Right kidney (tissue), 1 donor: ENCODE results near the gene KLF6.

Experiments
- DNase-seq: peaks from one replicate; pipeline ENCODE4 v3.0.0-alpha.2; 2016

KLF6 gene

DNA sequence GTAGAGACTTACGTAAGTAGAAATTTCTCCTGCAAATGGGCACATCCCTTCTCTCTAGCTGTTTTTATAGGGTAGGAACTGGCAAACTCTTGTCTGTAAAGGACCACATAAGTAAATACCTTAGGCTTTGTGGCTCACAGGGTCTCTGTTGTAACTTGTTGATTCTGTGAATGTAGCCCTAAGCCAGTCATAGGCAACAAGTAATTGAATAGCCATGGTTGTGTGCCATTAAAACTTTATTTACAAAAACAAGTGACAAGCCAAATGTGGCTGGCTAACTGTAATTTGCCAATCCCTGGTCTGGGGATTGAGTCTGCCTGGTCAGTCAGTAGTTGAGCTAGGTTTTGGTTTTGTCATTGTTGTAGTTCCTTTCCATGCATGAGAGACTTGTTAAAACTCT lies 5.3 kb upstream of the KLF6 start:
- DNase-seq = no peak

DNA sequence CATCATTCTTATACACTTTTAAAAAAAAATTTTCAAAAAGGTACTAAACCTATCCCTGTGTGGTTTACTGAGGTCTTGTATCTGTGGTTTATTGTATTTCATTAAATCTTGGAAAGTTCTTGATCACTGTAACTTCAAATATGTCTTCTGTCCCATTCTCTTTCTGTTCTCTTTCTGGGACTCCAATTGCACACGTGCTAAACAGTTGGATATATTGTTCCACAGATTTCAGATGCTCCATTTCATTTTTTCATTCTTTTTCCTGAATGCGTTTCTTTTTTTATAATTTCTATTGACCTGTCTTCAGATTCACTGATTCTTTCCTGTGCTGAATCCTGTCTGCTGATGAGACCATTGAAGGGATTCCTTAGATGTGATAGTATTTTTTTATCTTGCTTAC lies 4.6 kb upstream of the KLF6 start:
- no peak for DNase-seq

DNA sequence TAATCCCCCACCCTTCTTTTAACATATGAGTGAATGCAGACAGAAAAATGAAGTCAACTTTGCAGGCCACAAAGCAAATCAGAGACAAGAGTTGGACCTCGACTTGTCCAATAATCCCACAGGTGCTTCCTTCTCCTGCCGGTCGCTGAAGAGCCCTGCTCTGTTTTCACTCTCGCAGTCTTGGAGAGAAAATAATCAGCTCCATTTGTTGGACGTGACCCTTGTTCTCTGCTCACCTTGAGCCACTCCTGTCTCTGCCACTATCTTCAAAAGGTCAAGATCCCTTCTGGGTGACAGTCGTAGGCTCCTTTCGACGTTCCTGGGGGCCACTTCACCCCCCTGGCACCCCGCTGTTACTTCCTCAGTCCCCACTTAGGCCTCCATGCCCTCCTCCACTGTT lies 2.8 kb upstream of the KLF6 start:
- DNase-seq = no peak

DNA sequence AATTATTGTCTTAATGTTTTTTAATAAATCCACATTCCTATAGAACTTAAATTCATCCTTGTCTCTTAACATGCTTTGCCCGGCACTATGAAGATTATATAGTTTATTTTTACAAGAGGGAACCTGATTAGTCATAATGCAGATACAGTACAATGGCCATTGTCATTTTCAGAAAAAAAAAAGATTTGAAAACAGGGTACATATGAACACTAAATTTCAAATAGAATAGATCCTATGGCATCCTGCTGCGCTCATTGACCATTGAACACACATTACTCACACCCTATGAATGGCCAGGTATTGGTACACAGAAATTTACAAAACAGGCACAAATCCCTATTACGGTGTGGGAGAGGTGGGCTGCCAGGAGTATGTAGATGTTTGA lies 2.0 kb upstream of the KLF6 start:
- no peak for DNase-seq

DNA sequence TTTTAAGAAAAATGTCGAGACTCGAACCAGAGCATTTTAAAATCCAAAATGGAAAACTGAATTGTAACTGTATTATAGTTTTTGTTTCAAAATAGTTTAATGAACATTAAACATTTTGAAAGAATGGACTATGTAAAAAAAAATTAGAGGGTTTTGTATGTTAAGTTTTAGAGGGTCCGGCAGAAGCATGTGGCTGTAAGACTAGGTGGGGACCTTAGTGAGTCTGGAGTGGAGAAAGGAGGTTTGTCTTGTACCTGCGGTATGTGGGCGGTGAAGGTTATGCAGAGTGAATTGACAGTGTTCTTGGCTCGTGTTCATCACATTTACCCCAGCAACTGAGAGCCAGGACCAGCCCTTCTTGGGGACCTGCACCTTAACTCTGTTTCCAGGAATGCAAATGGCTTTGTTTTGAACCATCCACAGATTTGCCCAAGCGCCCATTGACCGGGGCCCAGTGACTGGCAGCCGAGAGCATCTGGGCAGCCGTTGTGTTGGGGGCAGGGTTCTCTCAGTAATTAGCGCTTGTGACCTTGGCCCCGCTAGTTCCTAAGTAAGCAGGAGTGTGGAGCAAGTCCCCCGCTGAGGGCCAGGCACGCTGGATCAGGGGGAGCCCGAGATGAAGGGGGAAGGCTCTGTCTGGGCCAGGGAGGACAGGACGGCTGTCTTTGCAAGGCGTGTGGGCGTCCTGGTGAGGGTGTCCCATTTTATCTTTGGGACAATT lies 1.4 kb upstream of the KLF6 start:
- peak; percentile 66 for DNase-seq

DNA sequence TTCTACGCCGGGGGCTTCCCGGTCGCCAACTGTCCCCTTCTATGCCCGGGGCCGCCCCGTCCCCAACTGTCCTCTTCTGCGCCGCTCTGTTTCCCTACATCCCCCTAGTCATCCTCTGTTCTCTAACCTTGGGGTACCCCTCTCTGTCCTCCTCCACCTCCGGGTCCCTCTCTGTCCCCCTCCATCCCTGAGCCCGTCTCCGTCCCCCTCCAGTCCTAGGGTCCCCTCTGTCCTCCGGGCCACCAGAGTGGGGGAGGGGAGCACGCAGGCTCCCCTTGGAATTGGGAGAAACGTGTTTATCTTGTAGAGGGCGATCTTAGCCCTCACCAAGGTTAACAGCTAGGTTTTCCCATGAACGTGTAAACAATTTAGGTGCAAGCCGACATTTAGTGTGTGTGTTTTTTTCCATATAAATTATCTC lies 852 bp upstream of the KLF6 start:
- DNase-seq = no peak

DNA sequence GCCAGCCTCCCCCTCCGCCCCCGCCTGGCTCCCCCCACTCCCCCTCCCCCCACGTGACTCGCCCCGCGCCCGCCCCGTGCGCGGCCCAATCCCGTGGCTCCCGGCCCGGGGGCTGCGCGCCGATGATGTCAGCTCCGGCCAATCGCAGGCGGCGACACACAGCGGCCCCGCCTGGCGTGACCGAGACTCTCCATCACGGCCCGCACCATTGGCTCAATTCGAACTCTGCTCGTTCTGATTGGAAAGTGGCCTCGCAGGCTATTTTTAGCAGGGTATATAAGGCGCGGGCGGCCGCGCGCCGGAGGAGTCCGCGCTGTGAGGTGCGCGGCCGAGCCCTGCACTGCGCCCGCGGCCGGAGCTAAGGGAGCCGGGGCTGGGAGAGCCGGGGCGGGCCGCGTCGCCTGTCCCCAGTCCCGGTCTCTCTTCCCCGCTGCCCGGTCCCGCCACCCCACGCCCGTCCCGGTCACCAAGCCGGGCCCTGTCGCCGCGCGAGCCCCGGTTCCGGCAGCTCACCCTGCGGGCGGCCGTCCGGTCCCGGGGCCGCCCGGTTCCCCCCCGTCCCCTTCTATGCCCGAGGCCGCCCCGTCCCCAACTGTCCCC lies 342 bp upstream of the KLF6 start:
- DNase-seq = peak; percentile 97

DNA sequence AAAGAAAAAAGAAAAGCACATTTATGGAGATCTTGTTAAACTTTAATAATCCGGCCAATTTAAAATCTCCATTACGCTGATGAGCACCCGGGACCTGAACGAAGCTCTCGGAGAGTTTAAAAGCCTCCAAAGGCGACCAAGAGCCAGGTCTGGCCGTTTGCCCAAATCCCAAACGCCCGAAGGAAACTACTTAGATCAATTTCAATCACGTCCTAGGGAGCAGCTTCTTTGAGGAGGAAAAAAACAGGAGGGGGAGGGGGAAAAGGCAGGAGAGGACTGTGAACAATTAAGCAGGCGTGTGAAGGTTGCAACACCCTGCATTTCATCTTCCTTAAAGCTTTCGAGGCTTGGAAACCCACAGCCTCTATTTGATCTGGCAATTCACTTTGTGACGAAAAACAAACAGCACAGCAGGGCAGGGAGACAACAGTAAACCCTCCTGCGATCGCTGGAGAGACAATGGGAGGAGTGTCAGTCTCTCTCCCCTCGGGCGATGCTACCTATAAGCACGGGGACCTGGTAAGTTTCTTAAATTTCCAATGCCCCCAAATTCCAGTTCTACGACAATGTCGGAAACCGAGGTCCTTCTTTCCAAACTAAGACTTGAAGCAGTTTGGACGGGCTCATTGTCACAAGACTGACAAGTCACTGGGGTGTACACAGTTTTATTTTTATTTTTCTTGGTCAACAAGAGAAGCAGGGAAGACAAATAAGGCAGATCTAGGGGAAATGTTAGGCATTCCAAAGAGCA lies 1.2 kb downstream of the KLF6 start:
- peak; percentile 80 for DNase-seq

DNA sequence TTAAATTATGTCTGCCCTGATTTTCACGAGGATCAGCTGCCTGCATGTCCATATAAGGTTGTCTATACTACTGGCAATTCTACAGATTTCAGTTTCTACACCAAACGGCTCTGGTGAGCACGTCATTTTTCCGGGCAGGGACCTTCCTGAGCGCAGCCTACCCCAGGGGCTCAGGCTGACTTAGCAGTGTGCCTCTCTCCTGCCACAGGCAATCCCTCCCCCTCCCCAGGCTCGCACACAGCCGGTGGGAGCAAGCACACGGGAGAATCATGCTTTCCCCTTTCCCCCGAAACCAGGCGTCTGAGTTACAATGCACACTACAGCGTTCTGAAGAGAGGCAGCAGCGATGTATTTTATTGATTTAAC lies 1.7 kb downstream of the KLF6 start:
- DNase-seq = no peak

DNA sequence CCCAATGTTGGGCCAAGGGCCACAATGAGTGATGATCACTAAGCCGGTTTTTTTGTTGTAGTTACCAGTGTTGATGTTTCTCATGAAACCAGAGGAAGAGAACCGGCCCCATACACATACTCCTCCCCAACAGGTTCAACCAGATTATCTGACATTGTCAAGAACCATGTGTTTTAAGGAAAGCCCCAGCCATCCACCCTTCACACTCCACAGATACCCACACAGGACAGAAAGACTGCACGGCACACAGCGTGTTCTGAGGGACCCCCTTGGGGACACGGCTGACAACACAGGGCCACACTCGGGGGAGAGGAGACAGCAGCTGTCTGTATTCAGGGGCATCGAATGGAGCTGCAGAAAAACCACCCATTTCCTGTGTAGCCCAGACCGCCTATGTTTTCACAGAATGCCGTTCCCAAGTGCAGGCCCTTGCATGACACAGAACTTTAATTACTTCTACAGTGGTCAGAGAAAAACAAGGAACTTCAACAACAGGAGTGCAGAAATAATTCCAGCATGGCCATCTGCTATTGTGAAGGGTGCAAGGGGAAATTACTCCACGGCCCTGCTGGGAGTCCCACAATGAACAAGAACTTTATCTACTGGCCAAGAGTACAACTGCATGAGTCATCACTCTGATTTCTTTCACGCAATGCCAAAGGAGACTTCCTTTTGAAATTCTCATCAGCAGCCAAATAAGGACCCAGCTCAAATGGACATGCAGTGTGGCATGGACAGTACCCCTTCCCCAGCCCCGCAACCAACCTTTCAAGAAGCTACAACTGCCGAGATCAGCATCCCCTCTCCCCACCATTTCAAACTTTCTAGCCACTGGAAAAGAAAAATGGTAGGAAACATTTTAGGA lies 2.3 kb downstream of the KLF6 start:
- peak; percentile 58 for DNase-seq

DNA sequence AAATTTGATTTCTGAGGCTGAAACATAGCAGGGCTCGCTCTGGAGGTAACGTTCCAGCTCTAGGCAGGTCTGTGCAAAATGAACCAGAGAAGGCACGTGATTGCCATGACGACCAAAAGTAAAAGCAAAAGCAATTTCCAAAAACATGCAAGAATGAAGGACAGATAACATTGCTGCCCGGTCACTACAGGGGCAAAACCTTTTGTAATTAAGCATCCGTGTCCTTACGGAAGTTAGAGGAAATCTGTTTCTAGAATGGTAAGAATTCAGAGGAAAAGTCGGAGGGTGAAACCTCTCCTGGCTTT lies 2.9 kb downstream of the KLF6 start:
- DNase-seq = no peak

DNA sequence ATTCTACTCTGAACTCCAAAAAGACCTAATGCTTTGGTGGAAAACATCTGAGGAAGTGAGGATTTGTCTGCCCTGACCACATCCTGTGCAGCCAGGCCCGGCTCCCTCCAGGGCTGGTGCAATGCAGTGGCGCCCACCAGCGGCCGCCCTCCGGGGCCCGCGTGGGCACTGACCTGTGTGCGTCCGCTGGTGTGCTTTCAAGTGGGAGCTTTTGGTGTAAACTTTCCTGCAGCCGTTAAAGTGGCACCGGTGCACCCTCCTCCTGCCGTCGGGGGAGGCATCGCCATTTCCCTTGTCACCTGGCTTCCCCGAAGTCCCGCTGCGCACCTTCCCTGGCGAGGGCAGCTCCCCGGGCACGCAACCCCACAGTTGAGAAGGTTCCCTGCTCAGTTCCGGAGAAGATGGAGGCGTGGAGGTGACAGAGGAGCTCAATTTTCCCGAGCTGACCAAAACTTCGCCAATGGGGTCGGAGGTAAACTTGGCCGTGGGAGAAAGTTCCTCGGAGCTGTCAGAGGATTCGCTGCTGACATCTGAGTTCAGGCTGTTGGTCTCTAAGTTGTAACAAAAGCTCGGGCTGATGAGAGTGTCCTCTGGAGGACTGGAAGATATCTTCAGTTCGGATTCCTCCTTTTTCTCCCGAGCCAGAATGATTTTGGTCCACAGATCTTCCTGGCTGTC lies 3.4 kb downstream of the KLF6 start:
- no peak for DNase-seq

DNA sequence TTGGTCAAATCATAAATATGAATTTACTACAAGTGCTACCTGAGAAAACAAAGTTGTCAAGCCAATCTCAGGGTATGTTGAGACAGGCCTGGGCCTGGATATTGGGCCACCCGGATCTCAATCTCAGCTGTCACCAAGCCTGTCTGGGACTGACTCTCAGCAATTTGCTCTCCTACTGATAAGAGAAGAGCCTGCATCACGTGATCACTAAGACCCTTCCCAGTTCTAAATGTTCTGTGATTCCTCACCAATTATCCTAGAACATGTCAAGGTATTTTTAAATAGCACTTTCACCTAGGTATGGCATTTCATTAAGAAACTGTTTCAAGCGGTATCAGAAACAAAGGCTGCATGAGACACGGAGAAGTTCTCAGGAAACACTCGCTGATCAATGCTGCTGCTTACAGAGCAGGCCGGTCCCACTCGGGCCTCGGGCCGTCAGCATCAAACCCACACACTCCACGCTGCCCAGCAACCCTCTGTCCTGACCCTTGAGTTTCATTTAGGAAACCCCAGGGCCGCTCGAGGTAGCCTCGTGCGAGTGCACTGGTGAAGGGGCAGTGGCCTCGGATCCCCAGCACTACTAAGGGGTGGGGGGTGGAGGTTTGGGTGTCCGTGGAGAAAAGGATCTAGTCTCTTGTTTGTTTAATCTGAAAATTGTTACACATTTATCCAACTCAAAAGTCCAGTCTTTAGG lies 4.1 kb downstream of the KLF6 start:
- DNase-seq = no peak

DNA sequence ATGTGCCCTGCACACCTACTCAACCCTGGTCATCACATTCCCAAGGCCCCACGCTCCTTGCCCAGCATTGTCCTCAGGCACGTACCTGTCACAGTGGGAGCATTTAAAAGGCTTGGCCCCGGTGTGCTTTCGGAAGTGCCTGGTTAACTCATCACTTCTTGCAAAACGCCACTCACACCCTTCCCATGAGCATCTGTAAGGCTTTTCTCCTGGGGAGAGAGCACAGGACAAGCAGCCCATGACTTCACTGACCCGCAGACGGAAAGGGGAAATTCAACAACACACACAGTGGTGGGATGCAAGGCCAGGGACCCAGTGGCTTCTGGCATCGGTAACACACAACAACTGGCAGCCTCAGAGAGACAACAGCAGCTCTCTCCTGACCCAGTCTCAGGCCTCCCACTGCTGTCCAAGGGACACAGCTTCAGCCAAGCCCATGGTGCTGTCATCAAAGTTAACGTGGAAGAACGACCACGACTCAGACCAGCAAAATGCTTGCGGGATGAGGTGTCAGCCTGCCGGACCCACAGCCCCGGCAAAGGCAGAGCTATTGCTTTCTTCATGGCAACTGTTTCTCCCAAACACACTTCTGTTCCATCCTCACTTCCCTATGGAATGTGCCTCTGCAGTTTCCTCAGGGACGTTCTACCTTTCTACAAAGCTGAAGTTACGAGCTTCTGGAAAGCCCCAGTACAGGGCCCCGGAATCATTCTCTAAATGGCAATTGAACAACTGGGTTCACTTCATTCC lies 4.8 kb downstream of the KLF6 start:
- DNase-seq = no peak

DNA sequence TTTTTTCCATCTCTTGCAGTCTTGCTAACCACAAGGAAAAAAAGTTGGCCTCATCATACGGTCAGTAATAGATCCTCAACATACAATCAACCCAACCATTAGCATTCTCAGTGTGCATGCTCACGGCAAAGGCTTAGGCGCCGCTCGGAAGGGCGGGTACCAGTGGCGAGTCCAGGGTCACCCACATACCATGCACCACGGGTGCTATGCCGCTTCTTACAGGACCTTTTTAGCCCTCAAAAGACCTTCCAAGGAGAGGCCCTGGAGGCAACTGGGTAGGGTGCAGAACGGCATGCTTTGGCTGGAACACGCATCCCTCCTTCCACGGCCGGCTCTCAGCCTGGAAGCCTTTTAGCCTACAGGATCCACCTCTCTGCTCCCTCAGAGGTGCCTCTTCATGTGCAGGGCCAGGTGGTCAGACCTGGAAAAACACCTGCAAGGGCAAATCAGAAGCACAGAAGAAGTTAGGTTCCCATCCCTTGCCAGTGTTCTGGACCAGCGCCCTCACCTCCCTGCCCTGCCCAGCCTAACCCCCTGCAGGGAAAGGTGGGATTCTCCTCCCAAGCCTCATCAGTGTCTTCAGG lies 5.8 kb downstream of the KLF6 start:
- no peak for DNase-seq

DNA sequence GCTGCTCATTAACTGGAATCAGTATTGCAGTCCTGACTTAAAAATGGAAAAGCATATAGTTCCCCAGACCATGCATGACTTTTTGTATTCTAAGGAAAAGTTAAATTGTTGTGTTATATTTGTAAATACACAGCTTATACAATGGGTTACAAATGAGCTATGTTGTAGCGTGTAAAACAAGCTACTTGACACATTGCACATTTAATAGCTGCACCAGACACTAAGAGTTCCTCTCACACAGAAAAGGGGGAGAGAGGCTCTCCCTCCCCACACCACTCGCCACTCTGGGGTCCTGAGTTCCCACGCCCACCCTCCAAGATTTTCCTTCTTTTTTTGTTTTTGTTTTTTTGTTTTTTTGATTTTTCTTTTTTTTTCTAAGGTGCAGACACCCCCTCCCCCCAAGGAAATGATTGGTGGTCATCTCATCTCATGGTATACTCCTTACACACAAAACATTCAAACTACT lies 6.3 kb downstream of the KLF6 start:
- DNase-seq = no peak

DNA sequence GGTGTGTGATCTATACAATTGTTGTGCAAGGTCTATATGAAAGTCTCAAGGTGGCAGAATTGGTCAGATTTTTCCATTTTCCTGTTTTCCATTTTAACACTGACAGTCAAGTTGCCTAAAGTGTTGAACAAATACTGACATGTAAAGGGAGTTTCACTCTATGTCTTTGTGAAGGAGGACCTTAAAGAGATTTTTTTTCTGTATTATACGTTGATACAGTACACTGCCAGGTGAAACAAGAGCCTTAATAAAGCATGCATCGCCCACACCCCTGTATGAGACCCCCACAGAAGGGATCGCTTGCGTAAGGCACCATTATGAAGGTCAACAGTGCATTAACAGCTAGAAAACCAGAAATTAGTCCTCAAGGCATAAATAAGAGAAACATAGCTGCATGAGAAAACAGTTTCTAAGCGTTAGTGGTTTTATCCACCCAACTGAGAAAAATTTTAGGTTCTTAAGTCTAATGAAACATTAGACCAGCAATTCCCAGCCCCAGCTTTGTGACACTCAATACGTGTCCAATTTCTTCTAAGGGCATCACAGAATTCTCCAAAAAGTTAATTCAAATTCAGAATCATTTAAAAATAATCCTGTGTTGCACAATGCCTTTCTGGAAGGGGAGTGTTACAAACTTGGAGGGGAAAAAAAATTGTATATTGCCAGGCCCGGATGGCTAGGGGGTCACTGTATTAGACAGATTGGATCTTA lies 6.9 kb downstream of the KLF6 start:
- no peak for DNase-seq

DNA sequence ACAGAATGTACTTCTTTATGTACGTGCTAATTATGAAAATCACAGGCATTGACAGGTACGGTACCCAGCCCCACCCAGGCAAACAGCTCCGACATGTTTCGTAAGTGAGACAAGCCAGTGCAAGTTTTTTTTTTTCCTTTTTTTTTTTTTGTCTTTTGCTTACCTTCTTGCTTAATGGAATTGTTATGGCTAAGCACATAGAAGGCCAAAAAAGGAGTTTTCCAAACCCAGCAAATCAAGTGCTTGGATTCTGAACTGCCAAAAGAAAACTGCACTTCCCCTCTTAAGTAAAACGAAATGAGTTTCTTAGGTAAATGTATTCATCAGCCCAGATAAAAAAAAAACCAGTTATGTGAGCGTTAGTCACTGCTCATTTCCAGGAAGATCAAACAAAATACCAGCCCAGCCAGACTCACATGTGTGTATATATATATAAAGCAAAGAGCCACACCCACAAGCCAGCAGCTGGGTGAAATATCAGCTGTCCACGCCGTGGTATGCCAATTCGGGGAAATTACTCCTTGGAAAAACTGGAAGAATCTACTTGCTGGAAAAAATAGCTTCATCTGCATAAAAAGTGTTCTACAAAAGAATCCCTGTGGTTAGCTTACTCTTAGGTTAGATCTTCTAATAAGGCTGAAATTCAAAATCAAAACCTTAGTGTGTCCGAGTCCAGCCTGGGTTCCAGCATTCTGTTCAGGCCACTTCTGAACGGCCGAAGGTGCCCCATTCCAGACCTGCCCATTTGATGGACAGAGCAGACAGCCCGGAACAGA lies 8.0 kb downstream of the KLF6 start:
- no peak for DNase-seq
